ENCODE results near the gene FDXR.

FDXR gene

GRCh38 chr17:74832421-74832820 is 40.4 kb downstream of the FDXR start:
- Histone ChIP-seq H3F3A (ENCODE audit: insufficient read depth, low read length) (no peaks in the 10 kb centered on the region), H3K4me2 (ENCODE audit: low read depth, low read length) (no peak overlapping the region), H3K9ac (ENCODE audit: low read length) (no peak overlapping the region), H3K9me3 (replicated peaks; ENCODE audit: insufficient read depth, low read length) (no peaks in the 10 kb centered on the region), H2AFZ (ENCODE audit: low read length) (no peak overlapping the region), H3K4me1 (ENCODE audit: low read length) (no peaks in the 10 kb centered on the region), H3K4me3 (ENCODE audit: low read length) (no peak overlapping the region), H4K20me1 (ENCODE audit: insufficient read depth, low read length) (no peaks in the 10 kb centered on the region), H3K9me2 (replicated peaks; ENCODE audit: insufficient read depth, low read length) (no peaks in the 10 kb centered on the region), H3K27ac (ENCODE audit: low read length) (no peak overlapping the region), H3K36me3 (replicated peaks; ENCODE audit: insufficient read depth, low read length) (no peaks in the 10 kb centered on the region), H3K27me3 (replicated peaks; ENCODE audit: insufficient read depth, low read length) (no peaks in the 10 kb centered on the region), H3K79me2 (ENCODE audit: low read length) (no peaks in the 10 kb centered on the region)
- TF ChIP-seq CTCF (IDR thresholded peaks at IDR 0.05; ENCODE audit: low read length): no peak
- TF ChIP-seq EZH2phosphoT487 (IDR thresholded peaks at IDR 0.05; ENCODE audit: low read length): no peak
- TF ChIP-seq EZH2 (optimal IDR thresholded peaks at IDR 0.05; ENCODE audit: low read depth, low read length): no peak
- no peak for DNase-seq

DNA sequence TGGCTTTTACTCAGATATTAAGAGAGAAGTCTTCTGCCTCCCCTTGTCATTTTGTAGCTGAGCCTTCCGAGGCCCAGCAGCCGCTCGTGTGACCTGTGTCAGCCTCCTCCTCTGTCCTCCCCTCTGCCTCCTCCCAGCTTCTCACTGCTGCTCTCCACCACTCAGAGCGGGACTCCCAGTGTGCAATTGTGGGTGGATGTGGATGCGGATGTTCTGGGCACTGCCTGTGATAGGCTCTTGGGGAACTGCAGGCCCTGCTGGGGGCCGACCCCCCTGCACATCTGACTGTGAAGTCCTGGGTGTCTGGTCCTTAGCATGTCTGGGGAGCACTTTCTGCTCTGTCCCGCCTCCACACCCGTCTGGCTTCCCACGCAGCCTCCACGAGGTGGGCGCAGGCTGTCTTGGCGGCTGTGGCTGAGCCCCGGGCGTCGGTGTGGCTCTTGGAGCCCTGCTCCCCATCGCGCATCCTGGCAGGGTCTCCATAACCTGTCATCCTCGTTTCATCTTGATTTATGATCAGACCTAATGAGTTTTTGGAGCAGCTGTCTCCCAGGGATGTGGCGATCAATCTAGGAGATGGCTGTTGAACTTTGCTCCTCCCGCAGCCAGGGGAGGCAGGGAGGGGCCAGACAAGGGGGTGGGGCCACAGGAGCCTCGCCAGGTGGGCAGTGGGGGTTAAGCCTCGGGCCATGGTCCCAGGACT is 41.2 kb downstream of the FDXR start:
- TF ChIP-seq EZH2 (optimal IDR thresholded peaks at IDR 0.05; ENCODE audit: low read depth, low read length) (no peak), EZH2phosphoT487 (IDR thresholded peaks at IDR 0.05; ENCODE audit: low read length) (no peak), CTCF (IDR thresholded peaks at IDR 0.05; ENCODE audit: low read length) (no peak)
- no peaks in the 10 kb centered on the region for H3K27me3 ChIP-seq (replicated peaks; ENCODE audit: insufficient read depth, low read length)
- H3K27ac ChIP-seq (ENCODE audit: low read length): no peak overlapping the region
- H3K4me1 ChIP-seq (ENCODE audit: low read length): no peaks in the 10 kb centered on the region
- no peak overlapping the region for H2AFZ ChIP-seq (ENCODE audit: low read length)
- no peak overlapping the region for H3K4me3 ChIP-seq (ENCODE audit: low read length)
- H3K79me2 ChIP-seq (ENCODE audit: low read length): no peaks in the 10 kb centered on the region
- no peaks in the 10 kb centered on the region for H3F3A ChIP-seq (ENCODE audit: insufficient read depth, low read length)
- no peak for DNase-seq
- no peak overlapping the region for H3K9ac ChIP-seq (ENCODE audit: low read length)
- no peak overlapping the region for H3K4me2 ChIP-seq (ENCODE audit: low read depth, low read length)
- H3K9me2 ChIP-seq (replicated peaks; ENCODE audit: insufficient read depth, low read length): no peaks in the 10 kb centered on the region
- H3K9me3 ChIP-seq (replicated peaks; ENCODE audit: insufficient read depth, low read length): no peaks in the 10 kb centered on the region
- H4K20me1 ChIP-seq (ENCODE audit: insufficient read depth, low read length): no peaks in the 10 kb centered on the region
- no peaks in the 10 kb centered on the region for H3K36me3 ChIP-seq (replicated peaks; ENCODE audit: insufficient read depth, low read length)

DNA sequence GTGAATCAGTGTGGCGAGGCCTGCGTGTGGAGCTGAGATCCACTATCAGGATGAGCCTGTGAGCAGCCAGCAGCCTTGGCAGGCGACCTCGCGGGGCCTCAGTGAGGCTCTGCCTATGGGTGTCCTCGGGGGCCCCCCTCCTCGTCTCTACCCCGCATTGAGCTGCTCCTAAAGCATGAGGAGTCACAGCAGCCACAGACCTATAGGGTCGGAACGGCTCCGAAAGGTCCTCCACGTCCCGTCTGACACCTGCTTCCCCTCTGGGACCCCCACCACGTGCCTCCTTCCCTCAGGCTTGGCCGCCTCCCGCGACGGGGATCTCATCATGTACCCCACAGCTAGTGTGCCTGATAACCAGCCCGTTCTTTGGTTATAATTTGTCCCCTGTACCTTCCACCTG is 41.9 kb downstream of the FDXR start:
- no peaks in the 10 kb centered on the region for H3F3A ChIP-seq (ENCODE audit: insufficient read depth, low read length)
- no peaks in the 10 kb centered on the region for H3K9me2 ChIP-seq (replicated peaks; ENCODE audit: insufficient read depth, low read length)
- no peak for TF ChIP-seq EZH2 (optimal IDR thresholded peaks at IDR 0.05; ENCODE audit: low read depth, low read length)
- no peak for TF ChIP-seq EZH2phosphoT487 (IDR thresholded peaks at IDR 0.05; ENCODE audit: low read length)
- TF ChIP-seq CTCF (IDR thresholded peaks at IDR 0.05; ENCODE audit: low read length): no peak
- DNase-seq: no peak
- no peak overlapping the region for H2AFZ ChIP-seq (ENCODE audit: low read length)
- no peak overlapping the region for H3K4me2 ChIP-seq (ENCODE audit: low read depth, low read length)
- no peaks in the 10 kb centered on the region for H4K20me1 ChIP-seq (ENCODE audit: insufficient read depth, low read length)
- no peaks in the 10 kb centered on the region for H3K9me3 ChIP-seq (replicated peaks; ENCODE audit: insufficient read depth, low read length)
- no peaks in the 10 kb centered on the region for H3K36me3 ChIP-seq (replicated peaks; ENCODE audit: insufficient read depth, low read length)
- no peak overlapping the region for H3K9ac ChIP-seq (ENCODE audit: low read length)
- H3K27me3 ChIP-seq (replicated peaks; ENCODE audit: insufficient read depth, low read length): no peaks in the 10 kb centered on the region
- H3K79me2 ChIP-seq (ENCODE audit: low read length): no peaks in the 10 kb centered on the region
- no peak overlapping the region for H3K27ac ChIP-seq (ENCODE audit: low read length)
- H3K4me1 ChIP-seq (ENCODE audit: low read length): no peaks in the 10 kb centered on the region
- H3K4me3 ChIP-seq (ENCODE audit: low read length): no peak overlapping the region

Measured in MM.1S (cell line).